Measurements from ENCODE around the gene APOOL. TPM values are rescaled to one million over a fixed set of nuclear protein-coding genes. Genes with fewer than 3 reads are reported as not detected.
"Not testable (repeated sequence)": the region's sequence is repeated elsewhere in the genome, so short reads cannot be mapped to it uniquely, and the experiment has no call there.

The APOOL gene
- 15.5 and 18.3 TPM in 2 replicates for total RNA-seq (2014; rRNA removed; shearing (Covaris generic))
- polyA plus RNA-seq (2015; cell fraction: cytosol; rRNA removed), result 6.9 and 12.3 TPM in 2 replicates
- 6.5 and 7.1 TPM in 2 replicates for polyA plus RNA-seq (2015; cell fraction: nucleus; rRNA removed)

DNA sequence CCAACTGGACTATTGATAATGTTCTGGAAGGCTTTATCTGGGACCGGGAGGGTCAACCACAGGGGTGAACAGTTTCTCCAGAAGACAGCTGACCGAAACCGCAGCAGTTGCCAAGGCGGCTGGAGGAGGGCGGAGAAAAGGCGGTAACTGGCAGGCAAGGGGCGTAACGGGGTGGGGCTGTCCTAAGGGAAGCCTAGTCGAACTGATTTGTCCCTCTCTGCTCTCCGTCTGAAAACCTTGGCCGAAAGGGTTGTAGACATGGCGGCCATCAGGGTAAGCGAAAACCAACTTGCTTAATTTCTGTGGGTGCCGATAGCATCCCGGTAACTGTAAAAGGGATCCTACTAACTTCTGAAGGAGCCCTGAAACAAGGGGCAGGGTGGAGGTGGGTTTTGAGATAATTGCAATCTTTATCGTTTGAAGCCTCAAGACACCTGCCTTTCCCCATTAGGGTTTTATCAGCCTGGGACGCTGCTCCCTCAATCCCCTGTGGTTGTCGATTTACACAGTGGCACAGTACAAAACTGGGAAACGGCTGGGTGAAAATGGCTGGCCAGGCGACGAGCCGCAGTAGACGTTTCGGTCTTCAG, at the start of gene APOOL:
APOOL (plus strand) TSS at position 223 of the 590 bp plus-strand sequence; CDS start at position 259, 36 bp downstream.
- in situ Hi-C loops (cut with HindIII; ENCODE audit: low pct_unique_long_range_greater_than_20kb, low sequenced_read_pairs), result no loop called here
- DNase-seq (ENCODE audit: low read depth, low spot score), result peak; percentile 92

DNA sequence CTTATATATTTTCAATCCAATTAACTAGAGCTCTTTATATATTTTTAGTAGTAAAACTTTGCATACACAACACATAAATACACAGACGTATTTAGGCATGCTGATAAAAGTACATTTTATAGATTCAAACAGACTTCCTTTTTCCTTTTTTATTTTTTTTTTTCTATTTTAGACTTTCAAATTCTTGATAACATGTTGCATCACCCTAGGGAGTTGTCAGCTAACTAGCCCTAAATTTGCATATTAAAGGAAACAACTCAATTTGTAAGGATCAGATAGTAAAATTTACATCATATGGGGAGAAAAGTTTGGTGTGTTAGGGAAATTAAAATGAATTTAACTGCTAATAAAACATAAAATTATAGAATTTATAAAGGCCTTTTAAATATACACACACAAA, 47.4 kb upstream of the APOOL start:
- no peak for DNase-seq (ENCODE audit: low read depth, low spot score)
- in situ Hi-C loops (cut with HindIII; ENCODE audit: low pct_unique_long_range_greater_than_20kb, low sequenced_read_pairs), result no loop called here

- no peak for DNase-seq (ENCODE audit: low read depth, low spot score)
- in situ Hi-C loops (cut with HindIII; ENCODE audit: low pct_unique_long_range_greater_than_20kb, low sequenced_read_pairs), result no loop called here
These were observed 28.9 kb upstream of the APOOL start for GRCh38 chrX:84974803-84975202.

- DNase-seq (ENCODE audit: low read depth, low spot score); in situ Hi-C loops (cut with HindIII; ENCODE audit: low pct_unique_long_range_greater_than_20kb, low sequenced_read_pairs): not testable (repeated sequence)
These were observed 11.9 kb upstream of the APOOL start for GRCh38 chrX:84991739-84992138.

- in situ Hi-C loops (cut with HindIII; ENCODE audit: low pct_unique_long_range_greater_than_20kb, low sequenced_read_pairs), result no loop called here
- DNase-seq (ENCODE audit: low read depth, low spot score), result no peak
These were observed 10.5 kb upstream of the APOOL start for GRCh38 chrX:84993150-84993549.

- DNase-seq (ENCODE audit: low read depth, low spot score), result no peak
- in situ Hi-C loops (cut with HindIII; ENCODE audit: low pct_unique_long_range_greater_than_20kb, low sequenced_read_pairs), result no loop called here
These were observed 2.3 kb upstream of the APOOL start for GRCh38 chrX:85001344-85001743.

- in situ Hi-C loops (cut with HindIII; ENCODE audit: low pct_unique_long_range_greater_than_20kb, low sequenced_read_pairs), result no loop called here
- no peak for DNase-seq (ENCODE audit: low read depth, low spot score)
These were observed 578 bp downstream of the APOOL start for GRCh38 chrX:85004255-85004654.

DNA sequence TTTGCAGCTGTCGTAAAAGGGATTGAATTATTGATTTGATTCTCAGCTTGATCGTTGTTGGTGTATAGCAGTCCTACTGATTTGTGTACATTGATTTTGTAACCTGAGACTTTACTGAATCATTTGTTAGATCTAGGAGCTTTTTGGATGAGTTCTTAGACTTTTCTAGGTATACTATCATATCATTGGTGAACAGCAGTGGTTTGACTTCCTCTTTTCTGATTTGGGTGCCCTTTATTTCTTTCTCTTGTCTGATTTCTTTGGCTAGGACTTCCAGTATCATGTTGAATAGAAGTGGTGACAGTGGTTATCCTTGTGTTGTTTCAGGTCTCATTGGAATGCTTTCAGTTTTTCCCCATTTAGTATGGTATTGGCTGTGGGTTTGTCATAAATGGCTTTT, 8.4 kb downstream of the APOOL start:
- no peak for DNase-seq (ENCODE audit: low read depth, low spot score)
- in situ Hi-C loops (cut with HindIII; ENCODE audit: low pct_unique_long_range_greater_than_20kb, low sequenced_read_pairs), result no loop called here

- in situ Hi-C loops (cut with HindIII; ENCODE audit: low pct_unique_long_range_greater_than_20kb, low sequenced_read_pairs); DNase-seq (ENCODE audit: low read depth, low spot score): not testable (repeated sequence)
These were observed 11.7 kb downstream of the APOOL start for GRCh38 chrX:85015351-85015750.

DNA sequence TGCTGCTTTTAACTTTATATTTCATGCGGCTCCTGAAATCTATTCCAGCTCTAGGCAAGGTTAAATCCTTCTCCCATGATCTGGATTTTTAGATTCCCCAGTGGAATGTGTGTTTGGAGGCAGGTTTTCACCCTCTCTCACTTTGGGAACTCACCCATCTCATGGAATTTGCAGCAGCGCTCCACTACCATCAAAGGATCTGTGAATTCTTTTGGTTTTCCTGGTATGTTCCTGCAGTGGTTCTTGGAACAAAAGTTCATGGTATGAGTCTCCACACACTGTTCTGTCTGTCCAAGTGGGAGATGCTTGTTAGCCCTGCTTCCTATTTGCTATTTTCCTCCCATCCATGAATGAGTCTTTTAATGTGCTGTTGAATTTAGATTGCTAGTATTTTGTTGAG, 14.0 kb downstream of the APOOL start:
- in situ Hi-C loops (cut with HindIII; ENCODE audit: low pct_unique_long_range_greater_than_20kb, low sequenced_read_pairs), result no loop called here
- no peak for DNase-seq (ENCODE audit: low read depth, low spot score)

DNA sequence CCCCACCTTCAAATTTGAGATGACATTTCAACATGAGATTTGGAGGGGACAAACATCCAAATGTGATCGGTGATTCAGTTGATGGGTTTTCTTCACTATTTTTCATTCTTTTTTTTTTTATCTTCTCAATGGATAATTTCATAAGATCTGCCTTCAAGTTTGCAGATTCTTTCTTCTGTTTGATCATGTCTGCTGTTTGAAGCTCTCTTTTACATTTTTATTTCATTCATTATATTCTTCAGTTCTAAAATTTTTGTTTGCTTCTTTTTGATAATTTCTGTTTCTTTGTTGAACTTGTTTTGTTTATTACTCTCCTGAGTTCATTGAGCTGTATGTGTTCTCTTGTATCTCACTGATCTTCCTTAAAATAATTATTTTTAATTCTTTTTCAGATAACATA, 14.8 kb downstream of the APOOL start:
- in situ Hi-C loops (cut with HindIII; ENCODE audit: low pct_unique_long_range_greater_than_20kb, low sequenced_read_pairs), result no loop called here
- no peak for DNase-seq (ENCODE audit: low read depth, low spot score)

DNA sequence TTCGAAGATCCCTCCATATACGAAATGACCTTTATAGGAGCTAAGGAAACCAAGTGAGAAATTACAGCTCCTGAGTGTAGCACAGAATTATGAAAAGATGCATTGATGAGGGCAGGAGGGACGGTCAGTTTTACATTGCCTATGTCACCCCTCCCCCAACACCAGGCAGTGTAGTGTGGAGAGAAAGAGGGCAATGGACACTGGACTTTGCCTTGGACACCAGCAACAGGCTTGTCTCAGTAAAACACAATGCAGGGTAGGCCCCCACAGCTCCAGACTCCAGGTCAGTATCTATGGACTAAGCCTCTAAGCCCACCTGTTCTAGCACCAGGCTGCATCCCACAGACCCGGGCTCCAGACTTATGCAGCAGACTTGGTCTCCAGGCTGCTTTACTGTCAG, 16.5 kb downstream of the APOOL start:
- no peak for DNase-seq (ENCODE audit: low read depth, low spot score)
- in situ Hi-C loops (cut with HindIII; ENCODE audit: low pct_unique_long_range_greater_than_20kb, low sequenced_read_pairs), result no loop called here

DNA sequence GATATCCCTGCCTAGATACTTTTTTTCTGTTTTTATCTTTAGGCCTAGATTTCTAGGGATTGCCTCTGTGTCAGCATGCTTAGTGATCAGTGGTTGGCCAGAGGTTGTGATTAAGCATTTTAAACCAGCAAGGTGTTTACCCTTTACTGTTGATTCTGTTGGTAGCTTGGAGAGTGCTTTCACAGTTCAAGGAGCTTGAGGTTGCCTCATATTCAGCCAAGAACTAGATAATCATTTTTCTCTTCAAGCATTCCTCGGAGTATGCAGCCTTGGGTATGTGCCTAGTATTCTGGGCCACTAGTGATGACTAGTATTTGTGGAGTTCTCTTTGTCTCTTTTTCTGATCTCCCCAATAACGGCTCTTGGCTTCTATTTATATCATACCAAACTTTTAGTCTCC, 20.4 kb downstream of the APOOL start:
- in situ Hi-C loops (cut with HindIII; ENCODE audit: low pct_unique_long_range_greater_than_20kb, low sequenced_read_pairs), result no loop called here

DNA sequence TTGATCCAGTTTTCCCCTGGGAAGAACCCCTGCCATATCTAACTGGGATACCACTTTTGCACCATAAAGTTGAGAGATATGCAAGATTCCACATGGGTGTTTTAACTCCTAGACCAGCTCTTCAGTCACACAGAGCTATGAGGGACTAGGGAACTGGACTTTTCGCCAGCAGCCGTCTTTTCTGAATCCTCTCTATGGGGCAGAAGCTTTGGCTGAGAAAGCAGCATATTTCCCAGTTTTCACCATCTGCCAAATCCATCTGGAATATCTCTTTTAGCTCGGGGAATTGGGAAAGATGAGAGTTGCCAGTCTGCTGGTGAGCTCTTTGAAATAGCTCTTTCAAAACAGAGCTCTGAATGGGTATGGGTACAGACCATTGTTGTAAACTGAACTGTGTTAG, 20.9 kb downstream of the APOOL start:
- in situ Hi-C loops (cut with HindIII; ENCODE audit: low pct_unique_long_range_greater_than_20kb, low sequenced_read_pairs), result no loop called here
- no peak for DNase-seq (ENCODE audit: low read depth, low spot score)

More for the DNA sequence above, 20.4 kb downstream of the APOOL start:
- DNase-seq (ENCODE audit: low read depth, low spot score), result no peak

- in situ Hi-C loops (cut with HindIII; ENCODE audit: low pct_unique_long_range_greater_than_20kb, low sequenced_read_pairs), result no loop called here
- no peak for DNase-seq (ENCODE audit: low read depth, low spot score)
These were observed 22.5 kb downstream of the APOOL start for GRCh38 chrX:85026170-85026569.

DNA sequence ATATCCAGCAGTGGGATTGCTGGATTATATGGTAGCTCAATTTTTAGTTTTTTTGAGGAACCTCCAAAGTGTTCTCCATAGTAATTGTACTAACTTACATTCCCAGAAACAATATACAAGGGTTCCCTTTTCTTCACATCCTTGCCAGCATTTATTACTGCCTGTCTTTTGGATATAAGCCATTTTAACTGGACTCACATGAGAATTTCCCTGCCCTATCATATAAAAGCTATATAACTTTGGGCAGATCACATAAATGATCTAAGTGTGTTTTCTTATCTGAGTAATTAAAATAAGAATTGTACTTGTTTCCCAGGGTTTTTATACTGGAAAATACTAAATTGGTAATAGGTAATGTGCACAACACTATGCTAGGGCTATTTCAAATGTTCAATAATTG, 25.4 kb downstream of the APOOL start:
- in situ Hi-C loops (cut with HindIII; ENCODE audit: low pct_unique_long_range_greater_than_20kb, low sequenced_read_pairs), result no loop called here
- no peak for DNase-seq (ENCODE audit: low read depth, low spot score)

DNA sequence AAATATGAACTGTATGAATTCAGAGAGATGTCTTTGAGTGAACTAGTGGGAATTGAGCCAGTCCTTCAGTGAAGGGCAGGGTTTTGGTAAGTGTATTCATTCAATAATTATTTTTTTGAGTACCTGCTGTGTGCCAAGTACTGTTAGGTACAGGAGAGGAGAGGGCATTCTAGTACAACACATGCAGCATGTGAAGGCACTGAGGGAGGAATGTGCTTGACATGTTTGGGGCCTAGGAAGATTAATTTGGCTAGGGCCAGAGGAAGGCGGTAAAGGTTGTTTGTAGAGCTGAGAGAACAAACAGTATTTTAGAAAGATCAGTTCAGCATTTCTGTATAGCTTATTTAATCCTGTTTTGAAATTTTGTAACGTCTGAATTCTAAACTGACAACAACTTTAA, 27.8 kb downstream of the APOOL start:
- no peak for DNase-seq (ENCODE audit: low read depth, low spot score)
- in situ Hi-C loops (cut with HindIII; ENCODE audit: low pct_unique_long_range_greater_than_20kb, low sequenced_read_pairs), result no loop called here

DNA sequence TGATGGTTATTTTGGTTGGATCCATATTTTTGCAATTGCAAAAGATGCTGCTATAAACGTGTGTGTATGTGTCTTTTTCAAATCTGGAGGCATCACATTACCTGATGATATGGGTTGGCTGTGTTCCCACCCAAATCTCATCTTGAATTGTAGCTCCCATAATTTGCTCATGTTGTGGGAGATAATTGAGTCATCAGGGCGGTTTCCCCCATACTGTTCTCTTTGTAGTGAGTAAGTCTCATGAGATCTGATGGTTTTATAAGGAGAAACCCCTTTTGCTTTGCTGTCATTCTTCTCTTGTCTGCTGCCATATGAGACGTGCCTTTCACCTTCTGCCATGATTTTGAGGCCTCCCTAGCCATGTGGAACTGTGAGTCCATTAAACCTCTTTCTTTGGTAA, 33.4 kb downstream of the APOOL start:
- no peak for DNase-seq (ENCODE audit: low read depth, low spot score)
- in situ Hi-C loops (cut with HindIII; ENCODE audit: low pct_unique_long_range_greater_than_20kb, low sequenced_read_pairs), result no loop called here

DNA sequence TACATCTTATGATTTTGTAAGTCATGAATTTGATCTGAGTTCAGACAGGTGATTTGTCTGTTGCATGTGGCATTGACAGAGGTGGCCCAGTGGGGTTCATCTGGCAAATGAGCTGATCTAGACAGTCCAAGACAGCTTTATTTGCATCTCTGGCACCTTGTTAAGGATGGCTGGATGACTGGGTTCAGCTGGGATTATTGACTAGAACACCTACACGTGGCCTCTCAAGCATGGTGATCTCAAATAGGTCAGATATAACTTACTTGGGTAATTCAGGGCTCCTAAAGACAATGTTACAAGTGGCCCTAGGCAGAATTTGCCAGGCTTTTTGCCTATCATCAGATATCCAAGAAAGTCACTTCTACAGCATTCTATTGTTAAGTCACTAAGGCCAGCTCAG, 48.0 kb downstream of the APOOL start:
- no peak for DNase-seq (ENCODE audit: low read depth, low spot score)
- in situ Hi-C loops (cut with HindIII; ENCODE audit: low pct_unique_long_range_greater_than_20kb, low sequenced_read_pairs), result no loop called here

- in situ Hi-C loops (cut with HindIII; ENCODE audit: low pct_unique_long_range_greater_than_20kb, low sequenced_read_pairs), result no loop called here
These were observed 48.5 kb downstream of the APOOL start for GRCh38 chrX:85052205-85052604.

More at GRCh38 chrX:85052205-85052604, 48.5 kb downstream of the APOOL start:
- no peak for DNase-seq (ENCODE audit: low read depth, low spot score)

Data from SK-MEL-5 (cell line).